IMR-90 (cell line): Measurements from ENCODE around the gene SEPHS1. TPM values are rescaled to one million over a fixed set of nuclear protein-coding genes. Genes with fewer than 3 reads are reported as not detected.

ENCODE experiments used
- ATAC-seq: fragments of 200-7000 bp; cut with Tn5 transposase; 2 replicates; pipeline ENCODE4 v1.9.1; 2020; ENCODE audit warnings: low read depth, mild to moderate bottlenecking, moderate library complexity
- BruUV-seq: library from RNA; stranded (reverse); fragments of 400-500 nt; replicated peaks from 2 replicates; lab custom pipeline; 2021; lab: Mats Ljungman, UMichigan
- CTCF ChIA-PET: fragments of 300-600 bp; formaldehyde crosslinking; extraction: SDS; loops from one replicate; lab custom pipeline; 2021; ENCODE audit warnings: antibody characterized with exemption; lab: Yijun Ruan, JAX
- POLR2A ChIA-PET: fragments of 300-600 bp; sonication (Branson Sonifier 250); formaldehyde crosslinking; loops from one replicate; lab custom pipeline; 2022; ENCODE audit warnings: antibody characterized with exemption; ENCODE audit not compliant: unreplicated experiment; lab: Charles Lee
- DNase-seq: peaks from one replicate; pipeline ENCODE4 v3.0.0; 2013
- H2AFZ ChIP-seq: replicated peaks from 2 replicates; pipeline ENCODE3; 2013; ENCODE audit warnings: low read length, mild to moderate bottlenecking; ENCODE audit not compliant: poor library complexity
- H2AK5ac ChIP-seq: 2 replicates; pipeline ENCODE4 v1.6.1; 2013; ENCODE audit warnings: low read depth, low read length, inconsistent platforms
- H2AK9ac ChIP-seq: replicated peaks from 2 replicates; pipeline ENCODE3; 2013; ENCODE audit warnings: mild to moderate bottlenecking, low read depth, low read length, moderate library complexity; ENCODE audit not compliant: poor library complexity
- H2BK120ac ChIP-seq: 2 replicates; pipeline ENCODE4 v1.6.1; 2013; ENCODE audit warnings: low read depth, low read length, inconsistent platforms
- H2BK15ac ChIP-seq: 3 replicates; pipeline ENCODE4 v1.6.1; 2013; ENCODE audit warnings: low read depth, low read length, inconsistent platforms
- H2BK20ac ChIP-seq: 2 replicates; pipeline ENCODE4 v1.6.1; 2013; ENCODE audit warnings: low read depth, mild to moderate bottlenecking, inconsistent platforms, low read length, moderate library complexity
- H2BK5ac ChIP-seq: 2 replicates; pipeline ENCODE4 v1.6.1; 2013; ENCODE audit warnings: mild to moderate bottlenecking, low read depth, low read length, inconsistent platforms; ENCODE audit not compliant: poor library complexity, severe bottlenecking
- H3K14ac ChIP-seq: replicated peaks from 2 replicates; pipeline ENCODE4 v1.6.1; 2013; ENCODE audit warnings: low read depth, low read length, inconsistent platforms
- H3K18ac ChIP-seq: 2 replicates; pipeline ENCODE4 v1.6.1; 2013; ENCODE audit warnings: low read depth, low read length, control low read depth
- H3K23ac ChIP-seq: 2 replicates; pipeline ENCODE4 v1.6.1; 2013; ENCODE audit warnings: low read depth, low read length, inconsistent platforms
- H3K27ac ChIP-seq: 2 replicates; pipeline ENCODE4 v1.5.1; 2013; ENCODE audit warnings: mild to moderate bottlenecking, control low read depth, low read length; ENCODE audit not compliant: insufficient read depth
- H3K27me3 ChIP-seq: 2 replicates; pipeline ENCODE4 v1.6.1; 2013; ENCODE audit warnings: low read length; ENCODE audit not compliant: control insufficient read depth, insufficient read depth
- H3K36me3 ChIP-seq: 2 replicates; pipeline ENCODE4 v1.6.1; 2013; ENCODE audit warnings: low read length, mixed read lengths; ENCODE audit not compliant: control insufficient read depth, insufficient read depth
- H3K4ac ChIP-seq: 2 replicates; pipeline ENCODE4 v1.6.1; 2013; ENCODE audit warnings: low read depth, low read length, inconsistent platforms
- H3K4me1 ChIP-seq: 2 replicates; pipeline ENCODE4 v1.6.1; 2013; ENCODE audit warnings: low read length, mixed read lengths; ENCODE audit not compliant: control insufficient read depth, insufficient read depth
- H3K4me2 ChIP-seq: 2 replicates; pipeline ENCODE4 v1.6.1; 2013; ENCODE audit warnings: low read depth, mild to moderate bottlenecking, control low read depth, low read length, moderate library complexity
- H3K4me3 ChIP-seq: 2 replicates; pipeline ENCODE4 v1.5.1; 2013; ENCODE audit warnings: low read depth, mild to moderate bottlenecking, control low read depth, low read length, moderate library complexity; ENCODE audit not compliant: insufficient read depth
- H3K56ac ChIP-seq: 2 replicates; pipeline ENCODE4 v1.6.1; 2013; ENCODE audit warnings: low read length, inconsistent platforms; ENCODE audit not compliant: insufficient read depth; ENCODE audit errors: extremely low read depth
- H3K79me1 ChIP-seq, 2 experiments: 2 replicates each; pipeline ENCODE4 v1.6.1; 2013; ENCODE audit warnings: low read length in 2 of 2, inconsistent platforms in 1 of 2, low read depth in 1 of 2
- H3K9ac ChIP-seq: 2 replicates; pipeline ENCODE4 v1.6.1; 2013; ENCODE audit warnings: low read depth, low read length, control low read depth
- H3K9me1 ChIP-seq: 2 replicates; pipeline ENCODE4 v1.6.1; 2013; ENCODE audit warnings: low read length, inconsistent platforms; ENCODE audit not compliant: insufficient read depth
- H3K9me3 ChIP-seq: 2 replicates; pipeline ENCODE4 v1.6.1; 2013; ENCODE audit warnings: low read length; ENCODE audit not compliant: control insufficient read depth, insufficient read depth
- H4K20me1 ChIP-seq: 2 replicates; pipeline ENCODE4 v1.6.1; 2013; ENCODE audit warnings: low read length, inconsistent platforms; ENCODE audit not compliant: insufficient read depth
- H4K5ac ChIP-seq: 2 replicates; pipeline ENCODE4 v1.6.1; 2013; ENCODE audit warnings: mild to moderate bottlenecking, low read depth, low read length, control low read depth
- H4K8ac ChIP-seq, 2 experiments: 2 replicates each; pipeline ENCODE4 v1.6.1; 2013; ENCODE audit warnings: low read depth in 2 of 2, low read length in 2 of 2, control low read depth in 1 of 2, inconsistent platforms in 1 of 2
- H4K91ac ChIP-seq: 2 replicates; pipeline ENCODE4 v1.6.1; 2013; ENCODE audit warnings: low read depth, low read length, inconsistent platforms; ENCODE audit not compliant: insufficient read depth
- BHLHE40 ChIP-seq: fragments of 150-350 bp; IDR thresholded peaks from 2 replicates; pipeline ENCODE4 v1.6.1; 2016; ENCODE audit warnings: mild to moderate bottlenecking, low read depth, low read length
- CTCF ChIP-seq: conservative IDR thresholded peaks from 2 replicates; pipeline ENCODE4 v1.5.1; 2012; ENCODE audit warnings: mild to moderate bottlenecking, low read depth, low read length, improper control_type of control experiment
- SMC3 ChIP-seq: fragments of 150-350 bp; IDR thresholded peaks from 2 replicates; pipeline ENCODE4 v1.6.1; 2016; ENCODE audit warnings: low read depth, mild to moderate bottlenecking, antibody characterized with exemption, low read length, moderate library complexity
- WGBS, 2 experiments: methylation state at CpG; one replicate each; pipeline versions ENCODE4 v1.1.5 to v1.1.7; 2013; ENCODE audit warnings: missing lambda C conversion rate in 2 of 2; ENCODE audit not compliant: insufficient read length in 1 of 2; ENCODE audit errors: extremely low coverage in 2 of 2; 5-methylcytosine and 5-hydroxymethylcytosine counted together
- dilution Hi-C: fragments of 300-500 bp; cut with HindIII; formaldehyde crosslinking; loops from one replicate; pipeline ENCODE4 v1.14.3; 2018; ENCODE audit warnings: low sequenced_read_pairs; ENCODE audit not compliant: unreplicated experiment
- in situ Hi-C: fragments of 300-500 bp; cut with MboI; formaldehyde crosslinking; loops from 3 replicates; pipeline ENCODE4 v1.14.3; 2019; ENCODE audit warnings: low sequenced_read_pairs, inconsistent platforms, mixed read lengths
- intact Hi-C: fragments of 100-400 bp; cut with micrococcal nuclease; formaldehyde crosslinking; loops from 2 replicates; pipeline ENCODE4 v1.10.0; 2022
- polyA plus RNA-seq, 3 experiments: library from polyadenylated mRNA; depleted of rRNA; stranded (reverse); fragments of >200 nt; gene quantifications; 2 replicates each; pipeline ENCODE4 v1.2.3, GENCODE V29; 2012; ENCODE audit warnings: low replicate concordance in 1 of 3
- total RNA-seq: library from RNA; depleted of rRNA; stranded (reverse); fragments of >200 nt; gene quantifications from 2 replicates; pipeline ENCODE4 v1.2.3, GENCODE V29; 2012

The SEPHS1 gene
- total and polyA plus RNA-seq, 2 of the 4 experiments (the other 2 are of a cell fraction), result 39.4 to 69.4 TPM

- Histone ChIP-seq H3K36me3 (peaks cover 37% of the 10 kb centered on the region), H4K5ac (no peak overlapping the region), H3K23ac (no peak overlapping the region), H3K27ac (no peak overlapping the region), H4K8ac (no peak overlapping the region), H2BK120ac (no peak overlapping the region), H3K4me3 (no peak overlapping the region), H3K9ac (no peak overlapping the region), H3K4me1 (peaks cover 2% of the 10 kb centered on the region; the same call in 1 of the 2 replicates), H4K20me1 (no peaks in the 10 kb centered on the region), H3K9me3 (no peaks in the 10 kb centered on the region), H3K4me2 (no peak overlapping the region), H3K56ac (no peak overlapping the region), H2AK9ac (no peak overlapping the region), H2BK5ac (no peak overlapping the region), H3K79me1 (peaks cover 26 to 53% of the 10 kb centered on the region in 2 experiments), H3K14ac (no peak overlapping the region), H2AFZ (no peak overlapping the region), H2AK5ac (no peak overlapping the region), H2BK15ac (no peak overlapping the region), H3K4ac (no peak overlapping the region), H2BK20ac (no peak overlapping the region), H3K9me1 (peaks cover 6% of the 10 kb centered on the region), H3K27me3 (no peaks in the 10 kb centered on the region), H3K18ac (no peak overlapping the region), H4K91ac (no peak overlapping the region)
- dilution Hi-C loops, result no loop called here
- in situ Hi-C loops, result no loop called here
- ChIA-PET POLR2A (no interaction called here), CTCF (no interaction called here)
- TF ChIP-seq SMC3 (no peak), CTCF (no peak), BHLHE40 (no peak)
- no peak for DNase-seq
- BruUV-seq, result no TSS peak
- WGBS, 2 experiments, result 100% methylated on average over 1 of the region's 9 CpGs; no CpG with 5 or more reads in 1 of the 2 experiments
- no peak for ATAC-seq
- intact Hi-C loops, result no loop called here
Observed at GRCh38 chr10:13335881-13336280, 12.2 kb downstream of the SEPHS1 start.
